SJCRH30 (cell line): Measurements from ENCODE around the gene CMA1. TPM values are rescaled to one million over a fixed set of nuclear protein-coding genes. Genes with fewer than 3 reads are reported as not detected.

Experiments used
- total RNA-seq: library from RNA; depleted of rRNA; stranded (reverse); fragments of >200 nt; shearing (Covaris generic); gene quantifications from 2 replicates; pipeline ENCODE4 v1.2.3, GENCODE V29; 2014; rRNA removed

The CMA1 gene
- total RNA-seq, 1 experiment from 2014 or later = not detected

Other genes starting within 250 kb of the CMA1 start
- 0.05 and 0.20 TPM in 2 replicates for gene TGM1, start 245.1 kb downstream of the CMA1 start, total RNA-seq
- 10.5 and 11.6 TPM in 2 replicates for gene RABGGTA, start 236.7 kb downstream of the CMA1 start, total RNA-seq
- 9.5 and 9.6 TPM in 2 replicates for gene DHRS1, start 208.5 kb downstream of the CMA1 start, total RNA-seq
- 30.1 and 33.0 TPM in 2 replicates for gene NOP9, start 208.4 kb downstream of the CMA1 start, total RNA-seq
- 0.08 and 0.20 TPM in 2 replicates for gene CIDEB, start 200.3 kb downstream of the CMA1 start, total RNA-seq
- gene LTB4R2, start 198.1 kb downstream of the CMA1 start, total RNA-seq = 4.4 and 5.3 TPM in 2 replicates
- gene LTB4R, start 196.8 kb downstream of the CMA1 start, total RNA-seq = 2.0 and 3.8 TPM in 2 replicates
- gene ADCY4, start 173.2 kb downstream of the CMA1 start, total RNA-seq = 0.03 TPM in 1 of 2 replicates, not detected in the other
- gene RIPK3, start 168.3 kb downstream of the CMA1 start, total RNA-seq = not detected in 2 replicates
- 33.3 and 39.3 TPM in 2 replicates for gene NFATC4, start 140.1 kb downstream of the CMA1 start, total RNA-seq
- 11.9 and 12.1 TPM in 2 replicates for gene NYNRIN, start 109.3 kb downstream of the CMA1 start, total RNA-seq
- gene CBLN3, start 78.6 kb downstream of the CMA1 start, total RNA-seq = 0.05 and 0.12 TPM in 2 replicates
- 5.9 and 6.0 TPM in 2 replicates for gene KHNYN, start 78.3 kb downstream of the CMA1 start, total RNA-seq
- 29.3 and 34.1 TPM in 2 replicates for gene SDR39U1, start 65.5 kb downstream of the CMA1 start, total RNA-seq
- not detected in 2 replicates for gene CTSG, start 68.0 kb upstream of the CMA1 start, total RNA-seq
- not detected in 2 replicates for gene GZMH, start 101.4 kb upstream of the CMA1 start, total RNA-seq
- gene GZMB, start 125.9 kb upstream of the CMA1 start, total RNA-seq = not detected in 2 replicates